ENCODE measurements around the gene USP48.

DNA sequence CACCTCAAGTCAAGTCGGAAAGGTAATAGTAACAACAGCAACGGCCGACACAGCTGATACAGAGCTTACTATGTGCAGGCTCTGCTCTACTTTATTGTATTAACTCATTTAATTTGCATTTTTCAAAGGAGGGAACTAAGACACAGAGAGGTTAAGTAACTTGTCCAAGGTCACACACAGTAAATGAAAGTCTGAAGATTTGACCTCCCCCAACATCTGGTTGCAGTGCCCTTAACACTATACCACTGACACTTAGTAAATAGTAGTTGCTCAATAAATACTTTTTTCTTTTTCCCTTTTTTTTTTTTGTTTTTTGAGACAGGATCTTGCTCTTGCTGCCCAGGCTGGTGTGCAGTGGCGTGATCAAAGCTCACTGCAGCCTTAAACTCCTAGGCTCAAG lies 153.0 kb downstream of the USP48 start:
- TF ChIP-seq SP1 (IDR thresholded peaks at IDR 0.05), result no peak
- no peak for TF ChIP-seq SP1 (CRISPR knock-in tag; IDR thresholded peaks at IDR 0.05)
- TF ChIP-seq ZNF292 (CRISPR knock-in tag; IDR thresholded peaks at IDR 0.05; ENCODE audit: borderline replicate concordance, low read depth), result no peak
- TF ChIP-seq POLR2AphosphoS5 (IDR thresholded peaks at IDR 0.05; ENCODE audit: low read depth, low read length), result no peak
- no peak for TF ChIP-seq KLF6 (CRISPR knock-in tag; IDR thresholded peaks at IDR 0.05)
- TF ChIP-seq, protein P1, sequence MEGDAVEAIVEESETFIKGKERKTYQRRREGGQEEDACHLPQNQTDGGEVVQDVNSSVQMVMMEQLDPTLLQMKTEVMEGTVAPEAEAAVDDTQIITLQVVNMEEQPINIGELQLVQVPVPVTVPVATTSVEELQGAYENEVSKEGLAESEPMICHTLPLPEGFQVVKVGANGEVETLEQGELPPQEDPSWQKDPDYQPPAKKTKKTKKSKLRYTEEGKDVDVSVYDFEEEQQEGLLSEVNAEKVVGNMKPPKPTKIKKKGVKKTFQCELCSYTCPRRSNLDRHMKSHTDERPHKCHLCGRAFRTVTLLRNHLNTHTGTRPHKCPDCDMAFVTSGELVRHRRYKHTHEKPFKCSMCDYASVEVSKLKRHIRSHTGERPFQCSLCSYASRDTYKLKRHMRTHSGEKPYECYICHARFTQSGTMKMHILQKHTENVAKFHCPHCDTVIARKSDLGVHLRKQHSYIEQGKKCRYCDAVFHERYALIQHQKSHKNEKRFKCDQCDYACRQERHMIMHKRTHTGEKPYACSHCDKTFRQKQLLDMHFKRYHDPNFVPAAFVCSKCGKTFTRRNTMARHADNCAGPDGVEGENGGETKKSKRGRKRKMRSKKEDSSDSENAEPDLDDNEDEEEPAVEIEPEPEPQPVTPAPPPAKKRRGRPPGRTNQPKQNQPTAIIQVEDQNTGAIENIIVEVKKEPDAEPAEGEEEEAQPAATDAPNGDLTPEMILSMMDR (CRISPR knock-in tag; IDR thresholded peaks at IDR 0.05), result no peak
- no peak for TF ChIP-seq CHD4 (IDR thresholded peaks at IDR 0.05; ENCODE audit: borderline replicate concordance, low read length)
